D721Med (cell line): ENCODE data around the gene GALNT18.

ENCODE experiments used
- DNase-seq: peaks from one replicate; pipeline ENCODE4 v3.0.0; 2011; ENCODE audit warnings: low spot score; ENCODE audit not compliant: insufficient read length
- FAIRE-seq: peaks from 2 replicates; lab custom pipeline; 2011; peaks lifted over from hg19 to GRCh38; lab: Jason Lieb, UNC
- CTCF ChIP-seq: IDR thresholded peaks from 2 replicates; pipeline ENCODE4 v1.5.1; 2012; ENCODE audit warnings: mild to moderate bottlenecking, control low read depth; ENCODE audit not compliant: insufficient read depth; ENCODE audit errors: missing control alignments

GALNT18 gene

DNA sequence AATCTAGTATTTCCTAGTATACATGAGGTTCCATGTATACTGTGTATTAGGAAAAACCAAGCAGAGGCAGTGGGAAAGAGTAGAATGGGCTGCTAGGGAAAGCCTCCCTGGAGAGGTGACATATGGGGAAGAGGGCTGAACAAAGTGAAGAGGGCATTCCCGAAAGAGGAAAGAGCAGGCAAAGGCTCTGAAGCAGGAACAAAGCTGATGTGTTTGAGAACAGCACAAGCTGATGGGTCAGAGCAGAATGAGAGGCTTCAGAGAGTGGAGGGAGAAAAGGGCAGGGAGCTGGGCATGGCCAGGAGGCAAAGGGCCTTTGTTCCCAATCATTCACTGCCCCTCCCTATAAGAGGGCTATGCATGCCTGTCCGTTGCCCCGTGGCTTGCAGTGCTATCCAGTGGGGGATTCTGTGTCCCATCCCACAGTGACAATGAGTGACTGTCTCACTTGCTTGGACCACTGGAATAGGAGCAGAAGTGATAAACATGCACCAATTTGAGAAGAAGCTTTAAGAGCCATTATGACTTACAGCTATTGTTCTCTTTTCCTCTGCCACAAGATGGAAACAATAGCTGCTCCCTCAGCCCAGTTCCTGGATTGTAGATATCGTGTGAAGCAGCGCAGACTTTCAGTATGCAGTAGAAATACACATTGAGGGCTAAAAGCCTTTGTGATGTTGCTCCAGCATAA is 39.6 kb downstream of the GALNT18 start:
- DNase-seq (no peak), FAIRE-seq (no peak)
- no peak for TF ChIP-seq CTCF

GRCh38 chr11:11581481-11581880 is 40.3 kb downstream of the GALNT18 start:
- TF ChIP-seq CTCF = no peak
- no peak for FAIRE-seq
- no peak for DNase-seq

GRCh38 chr11:11580841-11581411 is 40.9 kb downstream of the GALNT18 start:
- DNase-seq = no peak
- TF ChIP-seq CTCF = no peak
- no peak for FAIRE-seq

- DNase-seq (no peak), FAIRE-seq (no peak)
- TF ChIP-seq CTCF = no peak
Measured at GRCh38 chr11:11580012-11580411, 41.8 kb downstream of the GALNT18 start.

DNA sequence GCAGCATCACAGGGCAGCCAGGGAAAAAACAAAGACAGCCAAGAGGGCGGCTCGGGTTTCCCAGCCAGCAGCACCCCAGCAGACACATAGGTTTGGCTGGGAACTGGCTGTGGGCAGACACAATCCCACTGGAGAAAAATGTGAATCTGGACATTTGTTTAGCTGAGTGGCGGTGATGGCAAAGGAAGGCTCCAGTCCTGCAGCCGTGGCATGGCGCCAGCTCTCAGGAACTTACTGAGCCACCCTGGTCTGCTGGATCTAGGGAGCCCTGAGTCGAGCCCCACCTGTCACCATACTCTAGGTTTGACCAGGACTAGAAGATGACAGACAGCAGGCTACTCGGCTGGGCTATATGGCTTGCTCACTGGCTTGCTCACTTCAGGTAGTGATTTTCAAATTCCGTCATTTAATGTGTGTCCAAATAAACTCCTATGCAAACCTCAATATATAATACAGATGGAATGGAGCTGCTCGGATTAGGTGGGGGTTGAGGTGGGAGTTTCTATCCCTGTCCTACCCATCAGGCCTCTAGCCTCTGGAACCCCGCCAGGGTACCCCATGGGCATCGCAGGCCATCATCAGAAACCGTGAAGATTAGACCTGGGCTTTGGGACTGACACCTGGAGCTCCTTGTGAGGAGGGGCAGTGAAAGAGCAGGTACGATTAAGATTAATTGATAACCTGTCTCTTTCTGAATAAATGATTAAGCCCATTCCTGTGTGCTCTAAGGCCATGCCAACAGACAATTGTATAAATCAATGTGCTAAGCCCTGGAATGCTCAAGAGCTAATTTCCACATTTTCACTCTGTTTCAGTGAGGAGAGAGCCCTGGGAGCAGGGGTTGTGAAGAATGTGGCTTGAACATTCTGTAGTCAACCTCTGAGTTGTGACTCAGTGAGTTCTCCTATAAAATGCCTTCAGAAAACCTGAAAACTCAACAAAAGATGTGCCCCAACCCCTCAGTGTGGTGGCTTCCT is 42.5 kb downstream of the GALNT18 start:
- TF ChIP-seq CTCF = no peak
- FAIRE-seq (no peak), DNase-seq (no peak)

DNA sequence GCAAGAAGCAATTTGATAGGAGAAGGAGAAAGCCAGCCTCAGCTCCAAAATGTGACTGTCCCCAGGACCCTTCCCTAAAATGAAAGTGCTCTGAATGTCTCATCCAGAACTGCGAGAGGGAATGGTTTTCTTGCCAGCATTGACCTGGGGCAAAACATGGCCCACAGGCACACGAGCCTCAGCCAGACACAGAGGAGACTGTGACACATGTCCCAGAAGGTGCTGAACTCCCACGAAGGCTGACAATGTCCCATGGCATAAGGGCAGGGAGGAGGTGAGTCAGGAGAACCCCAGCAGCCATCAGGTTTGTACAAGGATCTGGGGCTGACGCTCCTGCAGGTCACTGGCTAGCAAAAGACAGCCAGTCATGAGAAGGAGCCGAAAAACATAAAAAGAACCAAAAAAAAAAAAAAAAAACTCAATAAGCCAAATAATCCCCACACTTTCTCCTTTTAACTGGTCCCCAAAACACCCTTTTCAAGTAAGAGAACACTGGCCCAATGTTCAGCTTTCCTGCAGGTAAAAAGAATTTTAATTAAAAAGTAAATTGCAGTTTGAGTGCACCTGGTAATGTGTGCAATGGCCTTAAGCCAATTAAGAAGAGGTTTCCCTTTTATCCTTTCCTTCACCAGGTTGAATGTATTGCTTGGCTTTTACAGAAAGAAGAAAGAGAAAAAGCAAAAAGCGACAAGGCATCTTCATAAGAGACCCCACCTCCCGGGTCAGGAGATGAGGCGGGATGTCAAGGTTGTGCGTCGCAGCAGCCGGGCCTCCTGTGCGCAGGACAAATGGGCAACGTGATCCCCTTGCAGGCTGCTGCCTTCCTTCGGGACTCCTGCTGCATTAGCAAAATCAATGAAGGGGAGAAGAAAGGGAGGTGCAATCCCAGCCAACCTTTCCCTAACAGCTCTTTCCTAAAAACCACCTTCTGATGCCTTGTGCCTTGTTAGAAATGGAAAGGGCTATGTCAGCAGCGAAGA is 43.6 kb downstream of the GALNT18 start:
- DNase-seq = no peak
- no peak for FAIRE-seq
- no peak for TF ChIP-seq CTCF
